Spleen (tissue), 7 donors: ENCODE data around the gene IL19.

Experiments
- POLR2AphosphoS5 ChIP-seq, 3 donors: sonication (generic); formaldehyde crosslinking; IDR thresholded peaks; one replicate each; pipeline ENCODE4 v1.5.1; 2017; ENCODE audit warnings: antibody characterized with exemption in 3 of 3
- TF ChIP-seq, protein P1 (sequence below), 11 experiments: fragments of 200-600 bp in 7 of 11; fragments of 450-650 bp in 4 of 11; sonication (generic) in 4 of 11; IDR thresholded peaks in 8 of 11; conservative IDR thresholded peaks in 3 of 11; 1 replicate in 7 of 11; 2 replicates in 4 of 11; pipeline versions ENCODE4 v1.4.0 to v1.8.0; 2016 to 2021; ENCODE audit warnings: antibody characterized with exemption in 11 of 11, inconsistent platforms in 4 of 11, mild to moderate bottlenecking in 1 of 11
- donor health status: DM: no; HTN: no; CAD: no; lungs with moderate emphysema.
- donor health status: DM: no; HTN: no; CAD: no.
- donor health status: DM: no; HTN: no; CAD: no.

DNA sequence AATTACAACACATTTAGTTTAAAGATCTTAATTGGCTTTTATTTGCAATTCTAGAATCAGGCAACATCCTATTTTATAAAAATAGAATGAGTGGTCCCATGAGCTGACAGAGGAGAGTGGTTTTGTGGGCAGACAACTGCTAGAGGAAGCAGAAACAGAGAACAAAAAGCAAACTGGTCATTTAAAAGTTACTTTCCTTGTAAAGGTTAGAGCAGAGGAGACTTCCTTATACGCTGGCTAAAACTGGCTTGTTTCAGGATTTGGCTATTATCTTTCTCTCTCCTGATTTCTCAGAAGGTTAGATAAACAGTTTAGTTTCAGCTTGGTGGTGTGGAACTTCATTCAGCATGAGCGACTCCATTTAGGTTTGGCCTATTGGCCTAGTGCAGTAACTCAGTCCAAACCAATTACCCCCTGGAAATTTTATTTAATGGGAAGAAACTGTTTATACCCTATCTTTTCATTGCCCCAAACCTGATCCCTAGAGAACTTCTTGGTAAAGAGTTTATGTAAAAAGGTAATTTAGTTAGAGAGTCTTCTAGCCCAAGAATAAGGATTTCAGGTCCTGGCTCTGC lies 62.6 kb downstream of the IL19 start:
- TF ChIP-seq, protein P1, sequence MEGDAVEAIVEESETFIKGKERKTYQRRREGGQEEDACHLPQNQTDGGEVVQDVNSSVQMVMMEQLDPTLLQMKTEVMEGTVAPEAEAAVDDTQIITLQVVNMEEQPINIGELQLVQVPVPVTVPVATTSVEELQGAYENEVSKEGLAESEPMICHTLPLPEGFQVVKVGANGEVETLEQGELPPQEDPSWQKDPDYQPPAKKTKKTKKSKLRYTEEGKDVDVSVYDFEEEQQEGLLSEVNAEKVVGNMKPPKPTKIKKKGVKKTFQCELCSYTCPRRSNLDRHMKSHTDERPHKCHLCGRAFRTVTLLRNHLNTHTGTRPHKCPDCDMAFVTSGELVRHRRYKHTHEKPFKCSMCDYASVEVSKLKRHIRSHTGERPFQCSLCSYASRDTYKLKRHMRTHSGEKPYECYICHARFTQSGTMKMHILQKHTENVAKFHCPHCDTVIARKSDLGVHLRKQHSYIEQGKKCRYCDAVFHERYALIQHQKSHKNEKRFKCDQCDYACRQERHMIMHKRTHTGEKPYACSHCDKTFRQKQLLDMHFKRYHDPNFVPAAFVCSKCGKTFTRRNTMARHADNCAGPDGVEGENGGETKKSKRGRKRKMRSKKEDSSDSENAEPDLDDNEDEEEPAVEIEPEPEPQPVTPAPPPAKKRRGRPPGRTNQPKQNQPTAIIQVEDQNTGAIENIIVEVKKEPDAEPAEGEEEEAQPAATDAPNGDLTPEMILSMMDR (IDR thresholded peaks at IDR 0.05 in 8 of 11, conservative IDR thresholded peaks at IDR 0.05 in 3 of 11), result no peak
- no peak for TF ChIP-seq POLR2AphosphoS5 (IDR thresholded peaks at IDR 0.05)
